CD4-positive, alpha-beta T cell treated with Interferon gamma for 1 hour (primary cell): Measurements from ENCODE around the gene UST.

Experiments used
- DNase-seq: peaks from one replicate; pipeline ENCODE4 v3.0.0-alpha.2; 2020

The UST gene

GRCh38 chr6:149108038-149108748, 361.4 kb downstream of the UST start:
- no peak for DNase-seq

GRCh38 chr6:149108749-149109100, 361.9 kb downstream of the UST start:
- no peak for DNase-seq

GRCh38 chr6:149109397-149110070, 362.7 kb downstream of the UST start:
- no peak for DNase-seq

GRCh38 chr6:149111556-149112115, 364.8 kb downstream of the UST start:
- DNase-seq: no peak

- DNase-seq: no peak
These were observed 366.1 kb downstream of the UST start for GRCh38 chr6:149112976-149113375.

- no peak for DNase-seq
These were observed 367.3 kb downstream of the UST start for GRCh38 chr6:149114167-149114566.

GRCh38 chr6:149118737-149119653, 372.2 kb downstream of the UST start:
- no peak for DNase-seq

- no peak for DNase-seq
These were observed 376.3 kb downstream of the UST start for GRCh38 chr6:149122850-149123821.

- DNase-seq: no peak
These were observed 378.5 kb downstream of the UST start for GRCh38 chr6:149125309-149125708.
